Measurements from ENCODE around the gene APPBP2.
A peak's percentile ranks its signal among the peaks of the same experiment; 100 is the strongest.
"Not testable (repeated sequence)": the region's sequence is repeated elsewhere in the genome, so short reads cannot be mapped to it uniquely, and the experiment has no call there.

Gene APPBP2

GRCh38 chr17:60490594-60490993 lies 35.4 kb downstream of the APPBP2 start:
- not testable (repeated sequence) for FAIRE-seq

- FAIRE-seq = no peak
Observed at GRCh38 chr17:60481604-60482003, 44.4 kb downstream of the APPBP2 start.

GRCh38 chr17:60473788-60474187 lies 52.3 kb downstream of the APPBP2 start:
- FAIRE-seq = no peak

- no peak for FAIRE-seq
Observed at GRCh38 chr17:60472449-60472848, 53.6 kb downstream of the APPBP2 start.

- no peak for FAIRE-seq
Observed at GRCh38 chr17:60471451-60471850, 54.6 kb downstream of the APPBP2 start.

GRCh38 chr17:60468371-60468770 lies 57.7 kb downstream of the APPBP2 start:
- FAIRE-seq = no peak

- FAIRE-seq = no peak
Observed at GRCh38 chr17:60464343-60464742, 61.7 kb downstream of the APPBP2 start.

- no peak for FAIRE-seq
Observed at GRCh38 chr17:60463157-60463835, 62.7 kb downstream of the APPBP2 start.

- no peak for FAIRE-seq
Observed at GRCh38 chr17:60461584-60461983, 64.5 kb downstream of the APPBP2 start.

GRCh38 chr17:60457148-60457547 lies 68.9 kb downstream of the APPBP2 start:
- FAIRE-seq = no peak

- no peak for FAIRE-seq
Observed at GRCh38 chr17:60455378-60455777, 70.7 kb downstream of the APPBP2 start.

- no peak for FAIRE-seq
Observed at GRCh38 chr17:60451965-60452364, 74.1 kb downstream of the APPBP2 start.

- no peak for FAIRE-seq
Observed at GRCh38 chr17:60451071-60451470, 75.0 kb downstream of the APPBP2 start.

GRCh38 chr17:60447375-60447774 lies 78.7 kb downstream of the APPBP2 start:
- FAIRE-seq = no peak

- FAIRE-seq = no peak
Observed at GRCh38 chr17:60445144-60445543, 80.9 kb downstream of the APPBP2 start.

GRCh38 chr17:60443713-60444112 lies 82.3 kb downstream of the APPBP2 start:
- no peak for FAIRE-seq

- no peak for FAIRE-seq
Observed at GRCh38 chr17:60442271-60443173, 83.5 kb downstream of the APPBP2 start.

GRCh38 chr17:60439501-60439900 lies 86.5 kb downstream of the APPBP2 start:
- FAIRE-seq = no peak

GRCh38 chr17:60436676-60437075 lies 89.4 kb downstream of the APPBP2 start:
- no peak for FAIRE-seq

- peak; percentile 82 for FAIRE-seq
Observed at GRCh38 chr17:60435244-60436167, 90.5 kb downstream of the APPBP2 start.

- FAIRE-seq = not testable (repeated sequence)
Observed at GRCh38 chr17:60433021-60433997, 92.7 kb downstream of the APPBP2 start.

- not testable (repeated sequence) for FAIRE-seq
Observed at GRCh38 chr17:60430561-60430960, 95.5 kb downstream of the APPBP2 start.
